Esophagus muscularis mucosa (tissue), 4 donors: ENCODE results near the gene ARG1. TPM values are rescaled to one million over a fixed set of nuclear protein-coding genes. Genes with fewer than 3 reads are reported as not detected.

Experiments used
- DNase-seq: peaks from one replicate; pipeline ENCODE4 v3.0.0-alpha.2; 2017; ENCODE audit errors: extremely low spot score
- H3K27ac ChIP-seq, 4 donors: fragments of 200-600 bp; sonication (generic); replicated peaks in 1 of 4; 1 replicate in 3 of 4; 2 replicates in 1 of 4; pipeline ENCODE4 v1.5.1; 2016 to 2019; ENCODE audit warnings: mild to moderate bottlenecking in 1 of 4
- H3K27me3 ChIP-seq, 4 donors: fragments of 200-600 bp; sonication (generic); one replicate each; pipeline versions ENCODE4 v1.5.1 to v1.6.0; 2016 to 2019
- H3K36me3 ChIP-seq, 4 donors: fragments of 200-600 bp; sonication (generic); one replicate each; pipeline ENCODE4 v1.5.1; 2016 to 2019
- H3K4me1 ChIP-seq, 4 donors: fragments of 200-600 bp; sonication (generic); one replicate each; pipeline ENCODE4 v1.5.1; 2016 to 2019
- H3K4me3 ChIP-seq, 4 donors: fragments of 200-600 bp; sonication (generic); 1 replicate in 2 of 4; 2 replicates in 2 of 4; pipeline ENCODE4 v1.5.1; 2016 to 2019; ENCODE audit warnings: mild to moderate bottlenecking in 4 of 4, moderate library complexity in 1 of 4
- H3K9me3 ChIP-seq, 4 donors: fragments of 200-600 bp; sonication (generic); 1 replicate in 3 of 4; 2 replicates in 1 of 4; pipeline ENCODE4 v1.5.1; 2016 to 2019
- CTCF ChIP-seq, 3 experiments: fragments of 200-600 bp in 2 of 3; fragments of 450-650 bp in 1 of 3; sonication (generic) in 2 of 3; IDR thresholded peaks; one replicate each; pipeline ENCODE4 v1.5.1; 2017 to 2019; ENCODE audit warnings: antibody characterized with exemption in 3 of 3, mild to moderate bottlenecking in 2 of 3, moderate library complexity in 1 of 3
- EP300 ChIP-seq: sonication (generic); formaldehyde crosslinking; IDR thresholded peaks from one replicate; pipeline ENCODE4 v1.6.1; 2017; ENCODE audit warnings: antibody characterized with exemption
- POLR2A ChIP-seq: fragments of 450-650 bp; IDR thresholded peaks from one replicate; pipeline ENCODE4 v1.6.1; 2017; ENCODE audit warnings: antibody characterized with exemption, moderate library complexity, mild to moderate bottlenecking, low read depth
- POLR2AphosphoS5 ChIP-seq, 2 donors: sonication (generic); formaldehyde crosslinking; IDR thresholded peaks; one replicate each; pipeline ENCODE4 v1.6.1; 2017; ENCODE audit warnings: antibody characterized with exemption in 2 of 2
- WGBS: methylation state at CpG from one replicate; pipeline ENCODE4 v1.1.5; 2018; 5-methylcytosine and 5-hydroxymethylcytosine counted together
- intact Hi-C: fragments of 100-400 bp; cut with DNase I; formaldehyde crosslinking; loops from one replicate; pipeline ENCODE4 v1.15.1; 2023
- total RNA-seq, 4 donors: library from RNA; depleted of rRNA; stranded (reverse); fragments of >200 nt; gene quantifications; one replicate each; pipeline versions ENCODE4 v1.1.0 to v1.2.1, GENCODE V29; 2016

Gene ARG1
- total RNA-seq, 4 donors from 2014 or later = 1.3 TPM; not detected in 3

- no peaks in the 10 kb centered on the region for H3K4me1 ChIP-seq
- intact Hi-C loops = no loop called here
- no peak for DNase-seq
- no peaks in the 10 kb centered on the region for H3K9me3 ChIP-seq
- peaks cover 69 to 99% (median 85%) of the 10 kb centered on the region in 4 donors for H3K36me3 ChIP-seq
- no peak overlapping the region for H3K4me3 ChIP-seq
- TF ChIP-seq POLR2AphosphoS5 (IDR thresholded peaks at IDR 0.05) (no peak), EP300 (no peak), CTCF (IDR thresholded peaks at IDR 0.05) (no peak), POLR2A (no peak)
- H3K27me3 ChIP-seq = no peaks in the 10 kb centered on the region
- WGBS = 68% methylated on average over 1 of the region's 1 CpG
- H3K27ac ChIP-seq = no peak overlapping the region
Measured at GRCh38 chr6:131602781-131603312, 29.8 kb downstream of the ARG1 start.

GRCh38 chr6:131613296-131613925 is 40.4 kb downstream of the ARG1 start:
- 90% methylated on average over 5 of the region's 5 CpGs for WGBS
- H3K27ac ChIP-seq = no peak overlapping the region
- no peak overlapping the region for H3K4me3 ChIP-seq
- H3K27me3 ChIP-seq = no peaks in the 10 kb centered on the region
- no peaks in the 10 kb centered on the region for H3K9me3 ChIP-seq
- TF ChIP-seq POLR2AphosphoS5 (IDR thresholded peaks at IDR 0.05) = no peak
- no peak for DNase-seq
- peaks cover 61 to 98% (median 86%) of the 10 kb centered on the region in 4 donors for H3K36me3 ChIP-seq
- intact Hi-C loops = no loop called here
- H3K4me1 ChIP-seq = no peaks in the 10 kb centered on the region

- no peaks in the 10 kb centered on the region for H3K27me3 ChIP-seq
- WGBS = 98% methylated on average over 4 of the region's 4 CpGs
- intact Hi-C loops = no loop called here
- TF ChIP-seq EP300 = no peak
- no peak for TF ChIP-seq POLR2A
- TF ChIP-seq CTCF (IDR thresholded peaks at IDR 0.05) = no peak
- DNase-seq = no peak
- H3K36me3 ChIP-seq = peaks cover 61 to 98% (median 87%) of the 10 kb centered on the region in 4 donors
- H3K9me3 ChIP-seq = no peaks in the 10 kb centered on the region
- no peaks in the 10 kb centered on the region for H3K4me1 ChIP-seq
- no peak overlapping the region for H3K4me3 ChIP-seq
- H3K27ac ChIP-seq = no peak overlapping the region
Measured at GRCh38 chr6:131615275-131615674, 42.2 kb downstream of the ARG1 start.

GRCh38 chr6:131627724-131628682 is 55.0 kb downstream of the ARG1 start, which contains the start of gene MED23:
Gene MED23, minus strand, starts transcription at chr6:131628242. Its CDS starts 193 bp downstream, at chr6:131628049.
- H3K27me3 ChIP-seq = no peaks in the 10 kb centered on the region
- H3K4me1 ChIP-seq = peaks cover 14 to 32% (median 28%) of the 10 kb centered on the region in 4 donors
- H3K27ac ChIP-seq = peak within 1 kb of the TSS; percentile 74 to 81 (median 79)
- WGBS = 0% methylated on average over 26 of the region's 53 CpGs
- intact Hi-C loops = no loop called here
- TF ChIP-seq POLR2A (no peak), EP300 (no peak), POLR2AphosphoS5 (IDR thresholded peaks at IDR 0.05) (peak; percentile 81 to 91), CTCF (IDR thresholded peaks at IDR 0.05) (peak; percentile 94 to 96 (median 94))
- no peaks in the 10 kb centered on the region for H3K9me3 ChIP-seq
- peaks cover 21 to 29% (median 24%) of the 10 kb centered on the region in 4 donors for H3K36me3 ChIP-seq
- DNase-seq = peak; percentile 97
- peak within 1 kb of the TSS; percentile 64 to 92 (median 82) for H3K4me3 ChIP-seq

GRCh38 chr6:131628726-131629125 is 55.7 kb downstream of the ARG1 start:
- H3K27ac ChIP-seq = peak overlapping the region in 3 of 4 donors; percentile 74 to 80 (median 78)

More at GRCh38 chr6:131628726-131629125, 55.7 kb downstream of the ARG1 start:
- Histone ChIP-seq H3K4me3 (peak overlapping the region; percentile 64 to 92 (median 82)), H3K36me3 (peaks cover 14 to 22% (median 17%) of the 10 kb centered on the region in 4 donors), H3K9me3 (no peaks in the 10 kb centered on the region), H3K4me1 (peaks cover 14 to 32% (median 28%) of the 10 kb centered on the region in 4 donors), H3K27me3 (no peaks in the 10 kb centered on the region)
- WGBS = 17% methylated on average over 1 of the region's 1 CpG
- DNase-seq = no peak
- intact Hi-C loops = no loop called here
- no peak for TF ChIP-seq POLR2AphosphoS5 (IDR thresholded peaks at IDR 0.05)
- no peak for TF ChIP-seq CTCF (IDR thresholded peaks at IDR 0.05)
- TF ChIP-seq EP300 = no peak
- no peak for TF ChIP-seq POLR2A
